ENCODE data around the gene TBC1D30.

TBC1D30 gene

GRCh38 chr12:64911912-64912311 lies 87.5 kb downstream of the TBC1D30 start:
- DNase-seq (ENCODE audit: low read depth, low spot score) = no peak

- DNase-seq (ENCODE audit: low read depth, low spot score) = peak; percentile 39
Measured at GRCh38 chr12:64912516-64913255, 88.2 kb downstream of the TBC1D30 start.

- DNase-seq (ENCODE audit: low read depth, low spot score) = no peak
Measured at GRCh38 chr12:64915242-64915641, 90.8 kb downstream of the TBC1D30 start.

GRCh38 chr12:64916411-64917261 lies 92.2 kb downstream of the TBC1D30 start:
- no peak for DNase-seq (ENCODE audit: low read depth, low spot score)

GRCh38 chr12:64918344-64918743 lies 93.9 kb downstream of the TBC1D30 start:
- no peak for DNase-seq (ENCODE audit: low read depth, low spot score)

- DNase-seq (ENCODE audit: low read depth, low spot score) = no peak
Measured at GRCh38 chr12:64918801-64919200, 94.4 kb downstream of the TBC1D30 start.

GRCh38 chr12:64922853-64923252 lies 98.4 kb downstream of the TBC1D30 start:
- no peak for DNase-seq (ENCODE audit: low read depth, low spot score)

- DNase-seq (ENCODE audit: low read depth, low spot score) = no peak
Measured at GRCh38 chr12:64923536-64923935, 99.1 kb downstream of the TBC1D30 start.

All from astrocyte of the hippocampus (primary cell).